ENCODE results near the gene USP48. TPM values are rescaled to one million over a fixed set of nuclear protein-coding genes. Genes with fewer than 3 reads are reported as not detected.
A peak's percentile ranks its signal among the peaks of the same experiment; 100 is the strongest.

USP48 gene
- total RNA-seq, 1 experiment from 2014 or later = 84.8 TPM

DNA sequence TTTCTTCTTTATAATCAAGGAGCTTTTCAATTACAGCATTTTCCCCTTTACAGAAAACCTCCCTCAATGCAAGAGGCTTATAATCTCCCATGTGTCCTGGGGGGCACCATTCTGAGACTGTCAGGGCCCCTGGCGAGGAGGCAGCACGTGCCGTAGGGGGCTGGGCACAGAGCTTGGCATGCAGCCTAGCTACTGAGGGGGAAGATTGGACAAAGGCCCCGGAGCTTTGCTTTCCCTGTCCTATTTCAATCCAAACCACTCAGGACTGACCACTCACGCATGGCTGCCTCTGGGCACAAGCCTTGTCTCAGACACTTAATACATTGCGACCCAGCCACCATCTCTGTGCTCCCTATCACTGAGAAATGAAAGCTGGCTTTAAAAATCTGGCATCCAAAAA, 111.0 kb downstream of the USP48 start:
- no peak overlapping the region for H2BK15ac ChIP-seq (ENCODE audit: low read depth, low read length)
- no peak overlapping the region for H2BK5ac ChIP-seq (ENCODE audit: insufficient read length, low read length)
- H3K23me2 ChIP-seq (ENCODE audit: insufficient read length, low read depth, low read length, poor library complexity, severe bottlenecking) = peaks cover 14% of the 10 kb centered on the region
- no peak overlapping the region for H3T11ph ChIP-seq (ENCODE audit: low read length)
- H3K9ac ChIP-seq (ENCODE audit: extremely low read depth, insufficient read length, low read length) = no peak overlapping the region
- H2AFZ ChIP-seq (ENCODE audit: low read length) = no peak overlapping the region
- Mint-ChIP-seq H3K27ac (peak overlapping the region in 1 of 3 experiments; percentile 39; a peak in 1 of 7 replicates), H3K4me3 (no peak overlapping the region), H3K4me1 (peaks cover 32 to 40% of the 10 kb centered on the region in 2 experiments), H3K36me3 (ENCODE audit: insufficient read depth in 1 of 3, low read depth in 3 of 3) (no peaks in the 10 kb centered on the region; a peak in 1 of 7 replicates), H3K27me3 (ENCODE audit: low read depth) (peaks cover 26% of the 10 kb centered on the region), H3K9me3 (no peaks in the 10 kb centered on the region)
- H4K8ac ChIP-seq (replicated peaks; ENCODE audit: insufficient read length, low read depth, low read length) = no peak overlapping the region
- H3K4me2 ChIP-seq (ENCODE audit: insufficient read depth, insufficient read length, low read length) = no peak overlapping the region
- no peaks in the 10 kb centered on the region; the same call in 1 of the 2 replicates for H3K4me1 ChIP-seq (ENCODE audit: insufficient read depth, low read length)
- TF ChIP-seq, protein P1, sequence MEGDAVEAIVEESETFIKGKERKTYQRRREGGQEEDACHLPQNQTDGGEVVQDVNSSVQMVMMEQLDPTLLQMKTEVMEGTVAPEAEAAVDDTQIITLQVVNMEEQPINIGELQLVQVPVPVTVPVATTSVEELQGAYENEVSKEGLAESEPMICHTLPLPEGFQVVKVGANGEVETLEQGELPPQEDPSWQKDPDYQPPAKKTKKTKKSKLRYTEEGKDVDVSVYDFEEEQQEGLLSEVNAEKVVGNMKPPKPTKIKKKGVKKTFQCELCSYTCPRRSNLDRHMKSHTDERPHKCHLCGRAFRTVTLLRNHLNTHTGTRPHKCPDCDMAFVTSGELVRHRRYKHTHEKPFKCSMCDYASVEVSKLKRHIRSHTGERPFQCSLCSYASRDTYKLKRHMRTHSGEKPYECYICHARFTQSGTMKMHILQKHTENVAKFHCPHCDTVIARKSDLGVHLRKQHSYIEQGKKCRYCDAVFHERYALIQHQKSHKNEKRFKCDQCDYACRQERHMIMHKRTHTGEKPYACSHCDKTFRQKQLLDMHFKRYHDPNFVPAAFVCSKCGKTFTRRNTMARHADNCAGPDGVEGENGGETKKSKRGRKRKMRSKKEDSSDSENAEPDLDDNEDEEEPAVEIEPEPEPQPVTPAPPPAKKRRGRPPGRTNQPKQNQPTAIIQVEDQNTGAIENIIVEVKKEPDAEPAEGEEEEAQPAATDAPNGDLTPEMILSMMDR (conservative IDR thresholded peaks at IDR 0.05) = no peak
- no peak overlapping the region for H3K18ac ChIP-seq (ENCODE audit: insufficient read length, low read depth, low read length)
- H2BK12ac ChIP-seq (ENCODE audit: insufficient read length, low read depth, low read length) = no peak overlapping the region
- no peaks in the 10 kb centered on the region for H3K79me1 ChIP-seq (ENCODE audit: insufficient read depth, low read depth, low read length, poor library complexity, severe bottlenecking)
- no CpG with 5 or more reads among the region's 6 CpGs for WGBS (ENCODE audit: extremely low coverage, insufficient read length, low lambda C conversion rate)
- no peak overlapping the region for H2BK120ac ChIP-seq (ENCODE audit: low read depth, low read length, poor library complexity, severe bottlenecking)
- no peaks in the 10 kb centered on the region; the same call in 1 of the 2 replicates for H3K27me3 ChIP-seq (ENCODE audit: insufficient read depth, low read length)
- H3K9me3 ChIP-seq (ENCODE audit: control insufficient read depth, low read depth, low read length) = no peaks in the 10 kb centered on the region
- H3K14ac ChIP-seq (ENCODE audit: insufficient read depth, low read length) = no peak overlapping the region
- H3K4ac ChIP-seq (ENCODE audit: low read depth, low read length) = no peak overlapping the region
- H2AK5ac ChIP-seq (ENCODE audit: insufficient read length, low read length) = no peak overlapping the region
- H2BK20ac ChIP-seq (ENCODE audit: low read depth, low read length, poor library complexity, severe bottlenecking) = no peak overlapping the region
- H4K20me1 ChIP-seq (ENCODE audit: control insufficient read depth, insufficient read depth, insufficient read length) = no peaks in the 10 kb centered on the region
- no peak overlapping the region for H4K5ac ChIP-seq (ENCODE audit: insufficient read length, low read depth, low read length)
- H3K23ac ChIP-seq (ENCODE audit: insufficient read length, low read depth, low read length) = no peak overlapping the region
- no peak overlapping the region for H4K91ac ChIP-seq (ENCODE audit: insufficient read length, low read depth, low read length)
- DNase-seq = peak; percentile 13
- no peak overlapping the region for H3K27ac ChIP-seq (ENCODE audit: insufficient read length, low read depth, low read length)
- H3K56ac ChIP-seq (ENCODE audit: insufficient read length, low read depth, low read length) = no peak overlapping the region
- H3K79me2 ChIP-seq (ENCODE audit: insufficient read depth, low read length) = no peaks in the 10 kb centered on the region
